HCT116 (cell line): Measurements from ENCODE around the gene TTC23. TPM values are rescaled to one million over a fixed set of nuclear protein-coding genes. Genes with fewer than 3 reads are reported as not detected.

Experiments
- ATAC-seq: fragments of 200-7000 bp; cut with Tn5 transposase; 2 replicates; pipeline ENCODE4 v1.9.1; 2020; ENCODE audit warnings: mild to moderate bottlenecking, moderate library complexity
- BruUV-seq: library from RNA; stranded (reverse); fragments of 400-500 nt; replicated peaks from 2 replicates; lab custom pipeline; 2021; lab: Mats Ljungman, UMichigan
- CTCF ChIA-PET: fragments of 300-600 bp; sonication (Branson Sonifier 250); formaldehyde crosslinking; loops from one replicate; lab custom pipeline; 2021; ENCODE audit warnings: antibody characterized with exemption; lab: Charles Lee
- POLR2A ChIA-PET: fragments of 300-600, 350-600 bp; sonication (Branson Sonifier 250); formaldehyde crosslinking; loops from one replicate; lab custom pipeline; 2021; ENCODE audit warnings: antibody characterized with exemption; lab: Charles Lee
- RAD21 ChIA-PET, 2 experiments: fragments of 300-600 bp; sonication (Branson Sonifier 250); formaldehyde crosslinking; loops; one replicate each; lab custom pipeline; 2023; ENCODE audit warnings: low total read pairs in 2 of 2; ENCODE audit not compliant: uncharacterized antibody in 2 of 2, unreplicated experiment in 2 of 2, low non-redundant PET in 1 of 2; lab: Charles Lee
- DNase-seq: peaks from one replicate; pipeline ENCODE4 v3.0.0-alpha.2; 2010; ENCODE audit warnings: low read depth, low spot score
- H2AFZ ChIP-seq: fragments of 200-600 bp; shearing (Covaris generic), sonication (generic); 2 replicates; pipeline ENCODE4 v1.6.1; 2017; ENCODE audit warnings: low read depth, mixed run types, mixed read lengths, antibody characterized with exemption, low read length; ENCODE audit not compliant: poor library complexity, severe bottlenecking
- H3K27ac ChIP-seq: 2 replicates; pipeline ENCODE4 v1.5.1; 2012; ENCODE audit warnings: low read depth, low read length
- H3K27me3 ChIP-seq: fragments of 200-600 bp; sonication (generic); 2 replicates; pipeline ENCODE4 v1.6.1; 2016; ENCODE audit warnings: mixed run types, low read length, mixed read lengths; ENCODE audit not compliant: insufficient read depth
- H3K36me3 ChIP-seq, 2 experiments: fragments of 200-500 bp in 1 of 2; fragments of 200-600 bp in 1 of 2; sonication (Bioruptor generic) in 1 of 2; sonication (generic) in 1 of 2; 2 replicates each; pipeline versions ENCODE4 v1.5.1 to v1.6.1; 2014 to 2016; ENCODE audit warnings: low read length in 2 of 2, inconsistent platforms in 1 of 2, mixed read lengths in 1 of 2, mixed run types in 1 of 2; ENCODE audit not compliant: insufficient read depth in 2 of 2, control insufficient read depth in 1 of 2
- H3K4me1 ChIP-seq, 2 experiments: fragments of 200-600 bp in 1 of 2; sonication (generic) in 1 of 2; 2 replicates each; pipeline versions ENCODE4 v1.5.1 to v1.6.1; 2012 to 2017; ENCODE audit warnings: low read length in 2 of 2, inconsistent platforms in 1 of 2, mild to moderate bottlenecking in 1 of 2, mixed read lengths in 1 of 2, mixed run types in 1 of 2, moderate library complexity in 1 of 2; ENCODE audit not compliant: insufficient read depth in 2 of 2, control insufficient read depth in 1 of 2
- H3K4me2 ChIP-seq: fragments of 200-600 bp; sonication (generic); 2 replicates; pipeline ENCODE4 v1.6.1; 2017; ENCODE audit warnings: mixed run types, low read length, mixed read lengths
- H3K4me3 ChIP-seq, 2 experiments: fragments of 200-600 bp in 1 of 2; sonication (generic) in 1 of 2; replicated peaks in 1 of 2; 2 replicates each; pipeline ENCODE4 v1.5.1; 2011 to 2016; ENCODE audit warnings: low read length in 2 of 2, control low read depth in 1 of 2, low read depth in 1 of 2, mild to moderate bottlenecking in 1 of 2, mixed read lengths in 1 of 2, mixed run types in 1 of 2
- H3K79me2 ChIP-seq: fragments of 200-600 bp; sonication (generic); 2 replicates; pipeline ENCODE4 v1.6.1; 2017; ENCODE audit warnings: mild to moderate bottlenecking, mixed run types, low read length, moderate library complexity, mixed read lengths; ENCODE audit not compliant: insufficient read depth
- H3K9ac ChIP-seq: fragments of 200-600 bp; sonication (generic); 2 replicates; pipeline ENCODE4 v1.6.1; 2016; ENCODE audit warnings: low read length, mixed read lengths
- H3K9me2 ChIP-seq: fragments of 200-600 bp; sonication (generic), shearing (Covaris generic); 2 replicates; pipeline ENCODE4 v1.6.1; 2017; ENCODE audit warnings: mixed run types, mild to moderate bottlenecking, moderate library complexity; ENCODE audit not compliant: insufficient read depth
- H3K9me3 ChIP-seq, 2 experiments: fragments of 200-500 bp in 1 of 2; fragments of 200-600 bp in 1 of 2; sonication (Bioruptor generic) in 1 of 2; sonication (generic) in 1 of 2; 2 replicates each; pipeline ENCODE4 v1.6.1; 2014 to 2017; ENCODE audit warnings: low read length in 2 of 2, mixed read lengths in 2 of 2, inconsistent platforms in 1 of 2, low read depth in 1 of 2, mild to moderate bottlenecking in 1 of 2, mixed run types in 1 of 2, moderate library complexity in 1 of 2; ENCODE audit not compliant: control insufficient read depth in 1 of 2, insufficient read depth in 1 of 2
- H4K20me1 ChIP-seq: fragments of 200-600 bp; sonication (generic), shearing (Covaris generic); 2 replicates; pipeline ENCODE4 v1.6.1; 2017; ENCODE audit warnings: mixed run types, mild to moderate bottlenecking, moderate library complexity; ENCODE audit not compliant: insufficient read depth
- CEBPB ChIP-seq: IDR thresholded peaks from 2 replicates; pipeline ENCODE4 v1.6.1; 2012; ENCODE audit warnings: low read depth
- EGR1 ChIP-seq: IDR thresholded peaks from 2 replicates; pipeline ENCODE4 v1.6.1; 2012; ENCODE audit warnings: low read depth
- EZH2phosphoT487 ChIP-seq: fragments of 200-600 bp; IDR thresholded peaks from 2 replicates; pipeline ENCODE4 v1.6.1; 2018; ENCODE audit warnings: antibody characterized with exemption, borderline replicate concordance
- POLR2A ChIP-seq: IDR thresholded peaks from 2 replicates; pipeline ENCODE4 v1.7.0; 2011; ENCODE audit warnings: borderline replicate concordance; ENCODE audit not compliant: insufficient read depth, insufficient read length; ENCODE audit errors: extremely low read depth
- POLR2AphosphoS5 ChIP-seq: IDR thresholded peaks from 2 replicates; pipeline ENCODE4 v1.6.1; 2011; ENCODE audit warnings: mild to moderate bottlenecking, low read depth, low read length, moderate library complexity
- SP1 ChIP-seq: IDR thresholded peaks from 2 replicates; pipeline ENCODE4 v1.6.1; 2012; ENCODE audit warnings: low read depth
- SRF ChIP-seq: IDR thresholded peaks from 2 replicates; pipeline ENCODE4 v1.6.1; 2012; ENCODE audit warnings: low read depth
- YY1 ChIP-seq: IDR thresholded peaks from 2 replicates; pipeline ENCODE4 v1.6.1; 2011; ENCODE audit warnings: low read length, low read depth, moderate library complexity, mild to moderate bottlenecking; ENCODE audit not compliant: insufficient replicate concordance; ENCODE audit errors: extremely low read depth
- ZFX ChIP-seq: fragments of 450-650 bp; IDR thresholded peaks from 2 replicates; pipeline ENCODE4 v1.6.1; 2017
- intact Hi-C: fragments of 100-400 bp; cut with micrococcal nuclease; formaldehyde crosslinking; loops from 2 replicates; pipeline ENCODE4 v1.10.0; 2022
- total RNA-seq: library from RNA; stranded (reverse); gene quantifications from one replicate; pipeline ENCODE4 v1.2.1, GENCODE V29; 2021; ENCODE audit not compliant: unreplicated experiment
- TF ChIP-seq, protein P1 (sequence below): IDR thresholded peaks from 2 replicates; pipeline ENCODE4 v1.6.1; 2011; ENCODE audit warnings: mild to moderate bottlenecking, low read length, moderate library complexity; ENCODE audit not compliant: insufficient replicate concordance; ENCODE audit errors: extremely low read depth
- TF ChIP-seq, protein P2 (sequence below): IDR thresholded peaks from 2 replicates; pipeline ENCODE4 v1.6.1; 2012
- TF ChIP-seq, protein P3 (sequence below): IDR thresholded peaks from 2 replicates; pipeline ENCODE4 v1.6.1; 2012

The TTC23 gene
- total RNA-seq, 1 experiment from 2014 or later = 10.2 TPM

DNA sequence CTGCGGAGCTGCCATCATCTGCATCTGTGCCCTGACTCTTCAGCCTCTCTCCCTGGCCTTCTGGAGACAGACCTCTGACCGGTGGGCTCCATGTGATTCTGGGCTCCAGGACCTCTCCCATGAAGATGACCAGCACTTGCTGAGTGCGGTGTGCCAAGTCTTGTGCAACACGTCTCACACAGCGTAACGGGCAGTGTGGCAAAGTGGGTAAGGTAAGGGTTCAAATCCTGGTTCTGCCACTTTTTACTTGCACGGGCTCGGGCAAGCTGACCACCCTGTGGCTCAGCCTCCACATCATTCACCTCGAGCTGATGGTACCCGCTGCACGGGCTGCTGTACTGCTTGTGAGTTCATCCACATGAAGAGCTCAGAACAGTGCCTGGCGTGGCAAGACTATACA is 151.0 kb downstream of the TTC23 start:
- intact Hi-C loops = no loop called here
- Histone ChIP-seq H3K9me3 (no peaks in the 10 kb centered on the region), H3K4me2 (no peak overlapping the region), H3K27me3 (no peaks in the 10 kb centered on the region), H4K20me1 (no peaks in the 10 kb centered on the region), H3K36me3 (no peaks in the 10 kb centered on the region), H3K4me1 (peaks cover 3 to 12% of the 10 kb centered on the region in 2 experiments; a peak in 3 of 4 replicates), H3K9me2 (no peaks in the 10 kb centered on the region), H3K4me3 (no peak overlapping the region), H3K9ac (no peak overlapping the region), H3K27ac (no peak overlapping the region), H3K79me2 (no peaks in the 10 kb centered on the region), H2AFZ (no peak overlapping the region)
- no peak for ATAC-seq
- no TSS peak for BruUV-seq
- TF ChIP-seq CEBPB = no peak
- no peak for TF ChIP-seq POLR2A
- no peak for TF ChIP-seq YY1
- no peak for TF ChIP-seq SP1
- TF ChIP-seq EGR1 = no peak
- TF ChIP-seq, protein P1, sequence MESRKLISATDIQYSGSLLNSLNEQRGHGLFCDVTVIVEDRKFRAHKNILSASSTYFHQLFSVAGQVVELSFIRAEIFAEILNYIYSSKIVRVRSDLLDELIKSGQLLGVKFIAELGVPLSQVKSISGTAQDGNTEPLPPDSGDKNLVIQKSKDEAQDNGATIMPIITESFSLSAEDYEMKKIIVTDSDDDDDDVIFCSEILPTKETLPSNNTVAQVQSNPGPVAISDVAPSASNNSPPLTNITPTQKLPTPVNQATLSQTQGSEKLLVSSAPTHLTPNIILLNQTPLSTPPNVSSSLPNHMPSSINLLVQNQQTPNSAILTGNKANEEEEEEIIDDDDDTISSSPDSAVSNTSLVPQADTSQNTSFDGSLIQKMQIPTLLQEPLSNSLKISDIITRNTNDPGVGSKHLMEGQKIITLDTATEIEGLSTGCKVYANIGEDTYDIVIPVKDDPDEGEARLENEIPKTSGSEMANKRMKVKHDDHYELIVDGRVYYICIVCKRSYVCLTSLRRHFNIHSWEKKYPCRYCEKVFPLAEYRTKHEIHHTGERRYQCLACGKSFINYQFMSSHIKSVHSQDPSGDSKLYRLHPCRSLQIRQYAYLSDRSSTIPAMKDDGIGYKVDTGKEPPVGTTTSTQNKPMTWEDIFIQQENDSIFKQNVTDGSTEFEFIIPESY = no peak
- TF ChIP-seq, protein P2, sequence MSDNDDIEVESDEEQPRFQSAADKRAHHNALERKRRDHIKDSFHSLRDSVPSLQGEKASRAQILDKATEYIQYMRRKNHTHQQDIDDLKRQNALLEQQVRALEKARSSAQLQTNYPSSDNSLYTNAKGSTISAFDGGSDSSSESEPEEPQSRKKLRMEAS = no peak
- no peak for TF ChIP-seq EZH2phosphoT487
- no peak for TF ChIP-seq ZFX
- no peak for TF ChIP-seq SRF
- no peak for TF ChIP-seq POLR2AphosphoS5
- TF ChIP-seq, protein P3, sequence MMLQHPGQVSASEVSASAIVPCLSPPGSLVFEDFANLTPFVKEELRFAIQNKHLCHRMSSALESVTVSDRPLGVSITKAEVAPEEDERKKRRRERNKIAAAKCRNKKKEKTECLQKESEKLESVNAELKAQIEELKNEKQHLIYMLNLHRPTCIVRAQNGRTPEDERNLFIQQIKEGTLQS = no peak
- ChIA-PET CTCF (no interaction called here), POLR2A (no interaction called here), RAD21 (interaction anchor here in 1 of 2 experiments (1.1 kb wide), 1 partner anchor 114 kb away, joined by 3 read pairs; no protein-coding TSS in a partner anchor)
- DNase-seq = no peak
